ENCODE results near the gene BICDL2.

BICDL2 gene

DNA sequence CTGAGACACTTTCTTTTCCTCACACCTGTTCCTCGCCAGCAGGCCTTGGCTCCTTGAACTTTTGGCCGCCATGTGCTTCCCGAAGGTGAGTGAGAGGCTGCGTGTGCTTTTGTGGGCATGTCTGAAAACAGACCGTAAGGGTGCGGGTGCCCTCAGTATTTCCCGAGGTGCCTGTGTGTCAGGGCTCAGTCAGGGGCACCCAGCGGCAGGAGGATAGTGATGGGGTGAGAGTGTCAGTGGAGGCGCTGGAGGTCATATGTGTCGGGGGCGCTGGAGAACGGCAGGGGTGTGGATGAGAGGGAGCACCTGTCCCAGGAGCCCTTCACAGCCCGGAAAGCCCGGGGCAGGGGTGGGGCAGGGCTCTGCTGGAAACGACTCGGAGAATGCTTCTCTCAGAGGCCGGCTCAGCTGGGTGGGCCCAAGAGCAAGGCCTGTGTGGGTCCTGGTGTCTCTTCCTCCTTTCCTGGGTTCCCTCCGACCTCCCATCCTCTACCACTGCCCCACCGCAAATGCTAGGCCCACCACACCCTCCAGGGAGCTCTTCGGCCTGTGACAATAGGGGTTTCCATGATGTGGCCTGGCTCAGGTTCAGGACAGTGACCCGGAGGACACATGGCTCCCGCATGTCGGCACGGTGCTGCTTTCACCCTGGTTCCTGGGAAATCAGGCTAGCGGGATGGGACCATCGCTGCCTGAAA lies 29.1 kb upstream of the BICDL2 start:
- WGBS, 2 donors (ENCODE audit: extremely low coverage in 2 of 2, insufficient read length in 2 of 2, insufficient replicate concordance in 1 of 2): no CpG with 5 or more reads among the region's 26 CpGs
- no peak overlapping the region for H3K18ac ChIP-seq (ENCODE audit: low read length)
- H2BK5ac ChIP-seq (ENCODE audit: low read length): peak overlapping the region; percentile 11
- no peak for DNase-seq (ENCODE audit: low spot score)
- no peak overlapping the region for H3K9ac ChIP-seq (ENCODE audit: low read depth, low read length, poor library complexity)
- H3K14ac ChIP-seq (ENCODE audit: low read length): no peak overlapping the region
- H3K79me1 ChIP-seq (ENCODE audit: low read depth, low read length): no peaks in the 10 kb centered on the region
- H2BK120ac ChIP-seq (ENCODE audit: low read depth, low read length): no peak overlapping the region
- peaks cover 0 to 18% (median 0%) of the 10 kb centered on the region in 3 experiments for H3K27me3 ChIP-seq (ENCODE audit: control insufficient read depth in 3 of 3, insufficient read depth in 3 of 3, low read depth in 1 of 3, low read length in 3 of 3)
- H3K4ac ChIP-seq (ENCODE audit: low read length): no peak overlapping the region
- H2AK5ac ChIP-seq (ENCODE audit: low read depth, low read length): no peak overlapping the region
- no peaks in the 10 kb centered on the region for H3K9me3 ChIP-seq (replicated peaks in 1 of 2; ENCODE audit: control insufficient read depth in 2 of 2, insufficient read depth in 1 of 2, low read depth in 1 of 2, low read length in 2 of 2)
- H2BK15ac ChIP-seq (ENCODE audit: low read length): peak overlapping the region; percentile 59
- H3K36me3 ChIP-seq (replicated peaks in 1 of 2; ENCODE audit: control insufficient read depth in 2 of 2, insufficient read depth in 2 of 2, low read length in 2 of 2): no peaks in the 10 kb centered on the region
- no peak overlapping the region for H3K4me3 ChIP-seq (ENCODE audit: low read length in 2 of 2)
- H4K8ac ChIP-seq (ENCODE audit: low read depth, low read length): no peak overlapping the region
- H3K4me1 ChIP-seq (ENCODE audit: control insufficient read depth in 2 of 2, insufficient read depth in 1 of 2, low read depth in 1 of 2, low read length in 2 of 2): peaks cover 0 to 3% of the 10 kb centered on the region in 2 donors
- H4K91ac ChIP-seq (ENCODE audit: low read depth, low read length, poor library complexity): peak overlapping the region; percentile 65
- no peak overlapping the region for H3K23ac ChIP-seq (ENCODE audit: low read depth, low read length, poor library complexity)
- H2BK12ac ChIP-seq (ENCODE audit: low read length): peak overlapping the region; percentile 42
- H2AFZ ChIP-seq (ENCODE audit: low read length): no peak overlapping the region
- no peak overlapping the region for H3K4me2 ChIP-seq (ENCODE audit: insufficient read depth, low read length, poor library complexity, severe bottlenecking)
- H3K27ac ChIP-seq (replicated peaks; ENCODE audit: low read length): no peak overlapping the region

GRCh38 chr16:3065069-3065741 lies 28.5 kb upstream of the BICDL2 start, which contains the start of gene IL32:
Gene IL32 (plus strand): TSS chr16:3065640. CDS start chr16:3065812, 172 bp downstream.
- no peak for DNase-seq (ENCODE audit: low spot score)

GRCh38 chr16:3063625-3064386 lies 27.1 kb upstream of the BICDL2 start:
- H3K18ac ChIP-seq (ENCODE audit: low read length): no peak overlapping the region
- no peak overlapping the region for H4K8ac ChIP-seq (ENCODE audit: low read depth, low read length)
- no peak overlapping the region for H3K14ac ChIP-seq (ENCODE audit: low read length)
- H3K4me2 ChIP-seq (ENCODE audit: insufficient read depth, low read length, poor library complexity, severe bottlenecking): no peak overlapping the region
- H2BK5ac ChIP-seq (ENCODE audit: low read length): no peak overlapping the region
- H3K27ac ChIP-seq (replicated peaks; ENCODE audit: low read length): no peak overlapping the region
- H3K4ac ChIP-seq (ENCODE audit: low read length): no peak overlapping the region
- DNase-seq (ENCODE audit: low spot score): no peak
- no peak overlapping the region for H3K4me3 ChIP-seq (ENCODE audit: low read length in 2 of 2)
- no peaks in the 10 kb centered on the region for H3K9me3 ChIP-seq (replicated peaks in 1 of 2; ENCODE audit: control insufficient read depth in 2 of 2, insufficient read depth in 1 of 2, low read depth in 1 of 2, low read length in 2 of 2)
- no peak overlapping the region for H4K91ac ChIP-seq (ENCODE audit: low read depth, low read length, poor library complexity)
- peaks cover 5 to 8% of the 10 kb centered on the region in 2 donors for H3K4me1 ChIP-seq (ENCODE audit: control insufficient read depth in 2 of 2, insufficient read depth in 1 of 2, low read depth in 1 of 2, low read length in 2 of 2)
- H3K23ac ChIP-seq (ENCODE audit: low read depth, low read length, poor library complexity): no peak overlapping the region
- no peak overlapping the region for H2BK120ac ChIP-seq (ENCODE audit: low read depth, low read length)
- peaks cover 1% of the 10 kb centered on the region for H3K79me1 ChIP-seq (ENCODE audit: low read depth, low read length)
- no peak overlapping the region for H2AFZ ChIP-seq (ENCODE audit: low read length)
- no CpG with 5 or more reads among the region's 8 CpGs for WGBS, 2 donors (ENCODE audit: extremely low coverage in 2 of 2, insufficient read length in 2 of 2, insufficient replicate concordance in 1 of 2)
- no peak overlapping the region for H2AK5ac ChIP-seq (ENCODE audit: low read depth, low read length)
- no peaks in the 10 kb centered on the region for H3K36me3 ChIP-seq (replicated peaks in 1 of 2; ENCODE audit: control insufficient read depth in 2 of 2, insufficient read depth in 2 of 2, low read length in 2 of 2)
- H3K9ac ChIP-seq (ENCODE audit: low read depth, low read length, poor library complexity): no peak overlapping the region
- peaks cover 0 to 17% (median 0%) of the 10 kb centered on the region in 3 experiments for H3K27me3 ChIP-seq (ENCODE audit: control insufficient read depth in 3 of 3, insufficient read depth in 3 of 3, low read depth in 1 of 3, low read length in 3 of 3)
- no peak overlapping the region for H2BK15ac ChIP-seq (ENCODE audit: low read length)
- no peak overlapping the region for H2BK12ac ChIP-seq (ENCODE audit: low read length)

More at GRCh38 chr16:3065069-3065741, 28.5 kb upstream of the BICDL2 start, which contains the start of gene IL32:
- H3K4me2 ChIP-seq (ENCODE audit: insufficient read depth, low read length, poor library complexity, severe bottlenecking): no peak within 1 kb of the TSS
- no CpG with 5 or more reads among the region's 13 CpGs for WGBS, 2 donors (ENCODE audit: extremely low coverage in 2 of 2, insufficient read length in 2 of 2, insufficient replicate concordance in 1 of 2)
- no peak within 1 kb of the TSS for H3K27ac ChIP-seq (replicated peaks; ENCODE audit: low read length)
- peak within 1 kb of the TSS; percentile 31 for H3K18ac ChIP-seq (ENCODE audit: low read length)
- H3K4me1 ChIP-seq (ENCODE audit: control insufficient read depth in 2 of 2, insufficient read depth in 1 of 2, low read depth in 1 of 2, low read length in 2 of 2): peaks cover 0 to 3% of the 10 kb centered on the region in 2 donors
- no peak within 1 kb of the TSS for H3K14ac ChIP-seq (ENCODE audit: low read length)
- H2AFZ ChIP-seq (ENCODE audit: low read length): no peak within 1 kb of the TSS
- peaks cover 0 to 17% (median 0%) of the 10 kb centered on the region in 3 experiments for H3K27me3 ChIP-seq (ENCODE audit: control insufficient read depth in 3 of 3, insufficient read depth in 3 of 3, low read depth in 1 of 3, low read length in 3 of 3)
- peak within 1 kb of the TSS; percentile 57 for H3K23ac ChIP-seq (ENCODE audit: low read depth, low read length, poor library complexity)
- peak within 1 kb of the TSS; percentile 42 for H2BK12ac ChIP-seq (ENCODE audit: low read length)
- H3K9ac ChIP-seq (ENCODE audit: low read depth, low read length, poor library complexity): no peak within 1 kb of the TSS
- peak within 1 kb of the TSS; percentile 65 for H4K91ac ChIP-seq (ENCODE audit: low read depth, low read length, poor library complexity)
- no peak within 1 kb of the TSS for H3K4ac ChIP-seq (ENCODE audit: low read length)
- peak within 1 kb of the TSS; percentile 49 for H2BK120ac ChIP-seq (ENCODE audit: low read depth, low read length)
- H3K36me3 ChIP-seq (replicated peaks in 1 of 2; ENCODE audit: control insufficient read depth in 2 of 2, insufficient read depth in 2 of 2, low read length in 2 of 2): no peaks in the 10 kb centered on the region
- H3K9me3 ChIP-seq (replicated peaks in 1 of 2; ENCODE audit: control insufficient read depth in 2 of 2, insufficient read depth in 1 of 2, low read depth in 1 of 2, low read length in 2 of 2): no peaks in the 10 kb centered on the region
- H3K4me3 ChIP-seq (ENCODE audit: low read length in 2 of 2): no peak within 1 kb of the TSS
- H2AK5ac ChIP-seq (ENCODE audit: low read depth, low read length): peak within 1 kb of the TSS; percentile 53
- peak within 1 kb of the TSS; percentile 59 for H2BK15ac ChIP-seq (ENCODE audit: low read length)
- peak within 1 kb of the TSS; percentile 11 for H2BK5ac ChIP-seq (ENCODE audit: low read length)
- H4K8ac ChIP-seq (ENCODE audit: low read depth, low read length): peak within 1 kb of the TSS; percentile 73
- no peaks in the 10 kb centered on the region for H3K79me1 ChIP-seq (ENCODE audit: low read depth, low read length)

All from neuronal stem cell (in vitro differentiated cells).